Epidermal melanocyte (primary cell): ENCODE data around the gene OSGIN1.
A peak's percentile ranks its signal among the peaks of the same experiment; 100 is the strongest.

Experiments
- DNase-seq: peaks from one replicate; pipeline ENCODE4 v3.0.0; 2011; ENCODE audit warnings: low spot score; ENCODE audit not compliant: insufficient read length

The OSGIN1 gene

GRCh38 chr16:83926726-83927397 is 26.2 kb upstream of the OSGIN1 start:
- DNase-seq = peak; percentile 86

DNA sequence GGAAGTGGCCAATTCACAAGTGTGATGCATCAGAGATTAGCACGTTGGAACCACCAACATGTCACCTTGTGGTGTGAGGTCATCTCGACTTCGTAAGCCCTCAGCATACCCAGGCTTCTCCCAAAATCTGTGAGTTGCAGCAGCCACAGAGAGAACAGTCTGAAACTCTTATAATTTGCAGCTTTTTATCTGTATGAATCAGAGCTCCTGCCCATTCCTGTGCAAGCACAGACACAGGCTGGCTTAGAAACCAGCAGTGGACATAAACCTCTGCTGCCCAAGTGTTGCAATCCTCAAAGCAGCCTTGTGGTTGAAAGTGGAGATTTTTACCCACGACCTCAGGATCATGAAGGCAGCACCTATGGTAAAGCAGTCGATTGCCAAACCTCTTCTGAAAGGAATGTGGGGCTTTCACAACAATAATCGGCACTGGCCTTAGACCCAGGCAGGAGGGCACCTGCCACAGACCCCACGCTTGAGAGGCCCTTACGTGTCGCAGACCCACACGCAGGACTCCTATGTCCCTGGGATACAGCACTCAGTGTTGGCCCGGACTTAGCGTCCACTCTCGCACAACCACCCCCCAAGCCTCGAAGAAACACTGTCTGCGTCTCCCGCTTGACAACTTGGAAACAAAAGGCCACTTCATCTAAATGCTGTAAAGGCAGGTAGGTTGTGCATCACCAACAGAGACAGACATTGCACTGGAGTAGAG is 24.5 kb upstream of the OSGIN1 start:
- DNase-seq = no peak

DNA sequence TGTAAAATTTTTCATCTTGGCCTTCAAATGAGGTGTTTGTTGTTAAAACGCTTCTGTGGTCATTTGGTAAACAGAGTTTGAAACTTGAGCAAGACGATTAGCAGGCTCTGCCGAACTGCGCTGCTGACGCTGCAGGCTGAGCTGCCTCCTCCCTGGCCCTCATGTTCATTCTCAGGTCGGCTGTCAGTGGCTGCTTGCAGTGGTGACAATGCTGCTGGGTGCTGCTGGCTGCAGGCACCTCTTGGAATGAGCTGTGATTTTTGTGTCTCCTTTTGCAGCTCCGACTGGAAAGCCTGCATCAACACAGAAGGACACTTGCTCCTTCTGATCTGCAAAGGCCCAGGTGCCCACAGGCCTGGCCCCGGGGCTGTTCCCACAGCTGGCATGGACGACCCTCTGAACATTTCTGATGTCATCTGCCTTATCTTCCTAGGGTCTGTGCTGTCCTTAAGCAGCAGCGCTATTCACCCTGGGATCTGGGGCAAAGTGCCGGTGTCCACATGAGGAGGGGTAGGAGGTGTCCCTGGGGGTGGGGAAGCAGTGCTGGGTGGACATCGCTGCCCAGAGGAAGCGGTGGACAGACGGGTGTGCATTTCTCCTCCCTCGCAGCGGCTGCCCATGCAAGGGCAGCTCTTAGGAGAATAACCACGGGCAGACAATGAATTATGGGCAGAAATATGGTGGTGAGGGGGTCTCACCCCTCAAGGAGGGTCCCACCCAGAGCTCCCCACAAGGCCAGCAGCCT is 23.1 kb upstream of the OSGIN1 start:
- DNase-seq = no peak

DNA sequence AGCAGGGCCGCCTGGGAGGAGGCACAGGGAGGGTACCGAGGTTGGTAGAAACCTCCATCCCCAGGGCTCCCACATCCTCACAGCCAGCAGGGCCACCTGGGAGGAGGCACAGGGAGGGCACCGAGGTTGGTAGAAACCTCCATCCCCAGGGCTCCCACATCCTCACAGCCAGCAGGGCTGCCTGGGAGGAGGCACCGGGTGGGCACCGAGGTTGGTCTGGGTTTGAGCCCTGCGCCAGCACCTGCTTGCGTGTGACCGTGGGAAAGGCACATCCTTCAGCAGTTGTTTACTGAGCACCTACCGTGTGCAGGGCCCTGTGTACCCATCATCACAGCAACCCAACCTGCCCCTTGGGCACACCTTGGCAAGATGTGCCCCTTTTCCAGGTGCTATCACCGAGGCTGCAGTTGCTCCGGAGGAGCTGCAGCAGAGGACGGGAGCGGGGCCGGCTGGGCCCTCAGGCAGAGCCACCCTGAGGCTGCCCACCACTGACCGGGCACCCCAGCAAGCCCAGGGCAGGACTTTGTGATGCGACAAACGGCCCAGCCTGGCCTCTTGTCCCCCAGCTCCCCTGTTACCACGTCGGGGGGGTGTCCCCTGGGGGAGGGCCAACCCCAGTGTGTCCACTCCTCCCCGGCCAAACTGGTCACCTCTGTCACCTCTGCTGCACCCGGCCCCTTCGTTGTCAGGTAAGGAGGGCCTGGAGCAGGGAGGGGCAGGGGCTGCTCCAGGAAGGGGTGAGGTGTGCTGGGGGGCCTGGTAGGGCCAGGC is 22.1 kb upstream of the OSGIN1 start:
- DNase-seq = no peak

DNA sequence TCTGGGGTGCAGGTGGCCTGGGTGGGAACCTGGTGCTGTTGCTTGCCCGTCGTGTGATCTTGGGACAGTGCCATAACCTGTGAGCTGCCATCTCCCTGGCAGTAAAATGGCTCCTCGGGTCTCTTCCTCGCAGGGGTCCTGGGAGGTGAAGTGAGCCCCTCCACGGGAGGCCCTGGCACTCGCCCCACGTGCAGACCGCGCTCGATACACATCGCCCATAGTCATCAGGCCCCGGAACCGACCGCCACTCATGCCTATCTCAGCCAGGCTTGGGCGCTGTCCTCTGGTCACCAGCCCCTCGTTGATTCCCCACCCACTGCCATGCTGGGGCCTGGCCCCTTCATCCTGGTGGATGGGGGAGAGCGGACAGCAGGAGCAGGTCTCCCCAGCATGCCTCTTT is 21.5 kb upstream of the OSGIN1 start:
- no peak for DNase-seq

DNA sequence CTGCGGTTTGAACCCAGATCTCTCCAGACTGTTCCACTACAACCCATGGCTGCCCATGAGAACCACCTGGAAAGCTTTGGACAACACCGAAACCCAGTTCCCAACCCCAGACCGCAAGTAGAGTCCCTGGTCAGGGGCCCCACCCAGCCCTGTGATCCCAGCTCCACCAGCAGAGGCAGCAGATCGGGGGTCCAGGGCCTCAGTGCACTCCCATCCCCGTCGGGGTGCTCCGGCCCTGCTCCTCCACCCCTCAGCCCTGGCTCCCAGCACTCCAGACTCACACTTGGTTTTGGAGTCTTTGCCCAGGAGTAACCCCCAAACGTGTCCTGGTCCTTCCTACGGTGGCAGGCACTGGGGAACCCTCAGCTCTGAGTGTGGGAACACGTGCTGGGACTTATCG is 20.7 kb upstream of the OSGIN1 start:
- DNase-seq = no peak

- no peak for DNase-seq
Observed at GRCh38 chr16:83932955-83933673, 19.9 kb upstream of the OSGIN1 start.

DNA sequence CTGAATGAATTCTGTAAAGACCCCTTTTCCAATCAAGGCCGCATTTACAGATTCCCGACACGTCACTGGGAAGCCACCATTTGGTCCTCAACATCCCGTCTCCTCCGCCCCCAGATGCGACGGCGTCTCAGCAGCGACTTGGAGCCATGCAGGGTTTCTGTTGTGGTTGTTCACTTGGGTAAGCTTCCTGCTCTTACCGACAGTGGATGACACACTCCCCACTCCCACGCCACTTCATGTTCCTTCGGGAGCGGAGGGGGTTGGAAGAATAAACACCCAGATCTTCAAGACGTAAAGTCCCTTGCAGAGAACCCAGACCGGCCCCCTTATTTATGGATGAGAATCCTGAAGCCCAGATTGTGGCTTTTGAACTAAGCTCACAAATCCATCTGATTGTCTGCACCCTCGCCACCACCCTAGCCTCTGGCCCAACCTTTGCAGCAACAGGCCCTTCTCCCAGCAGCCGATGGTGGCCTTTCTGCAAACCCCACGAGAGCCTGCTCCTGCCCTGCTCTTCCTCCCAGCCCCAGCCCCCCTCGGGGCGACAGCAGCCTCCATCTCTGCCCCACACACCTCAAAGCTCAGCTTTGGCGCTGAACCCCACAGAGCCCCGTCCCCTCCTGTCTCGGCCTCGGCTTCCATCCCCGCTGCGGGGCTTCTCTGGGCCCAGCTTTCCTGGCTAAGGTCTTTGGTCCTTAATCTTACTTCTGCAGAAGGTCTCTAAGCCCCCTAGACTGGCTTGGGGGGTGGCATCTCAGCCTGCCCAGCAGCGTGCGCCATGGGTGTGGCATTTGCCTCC is 19.0 kb upstream of the OSGIN1 start:
- DNase-seq = no peak

GRCh38 chr16:83934684-83934977 is 18.4 kb upstream of the OSGIN1 start:
- no peak for DNase-seq

DNA sequence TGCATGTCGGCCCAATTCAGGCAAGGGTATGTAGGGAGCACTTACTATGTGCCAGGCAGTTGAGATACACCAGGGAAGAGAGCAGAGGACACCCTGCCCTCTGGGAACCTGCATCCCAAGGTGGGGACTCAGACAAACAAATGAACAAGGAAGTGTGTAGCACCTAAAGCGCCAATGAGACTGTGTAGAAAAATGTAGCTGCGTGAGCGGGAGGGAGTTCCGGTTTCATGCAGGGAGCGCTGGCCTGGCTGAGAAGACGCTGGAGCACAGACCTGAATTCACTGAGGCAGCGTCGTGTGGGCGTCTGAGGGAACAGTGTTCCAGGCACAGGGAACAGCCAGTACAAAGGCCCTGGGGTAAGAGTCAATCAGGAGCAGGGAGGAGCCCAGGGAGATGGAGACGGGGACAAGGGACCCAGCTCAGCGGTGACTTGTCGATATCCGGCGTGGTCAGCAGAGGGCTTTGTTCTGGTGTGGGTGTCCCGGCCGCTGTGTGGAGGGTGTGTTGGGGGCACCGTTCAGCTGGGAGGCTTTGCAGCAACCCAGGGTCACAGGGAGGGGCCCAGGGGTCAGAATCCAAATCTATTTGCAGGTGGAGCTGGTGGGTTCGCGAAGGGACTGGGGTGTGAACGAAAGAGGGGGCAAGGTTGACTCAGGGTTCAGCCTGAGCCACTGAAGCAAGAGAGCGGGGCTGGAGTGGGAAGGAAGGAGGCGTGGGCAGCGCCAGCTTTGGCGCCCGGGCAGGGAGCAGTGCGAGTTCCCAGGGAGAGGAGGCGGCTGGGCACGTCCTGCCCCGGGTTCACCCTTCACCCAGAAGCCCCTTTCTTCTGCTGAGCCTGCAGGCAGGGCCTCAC is 17.8 kb upstream of the OSGIN1 start:
- DNase-seq = no peak

DNA sequence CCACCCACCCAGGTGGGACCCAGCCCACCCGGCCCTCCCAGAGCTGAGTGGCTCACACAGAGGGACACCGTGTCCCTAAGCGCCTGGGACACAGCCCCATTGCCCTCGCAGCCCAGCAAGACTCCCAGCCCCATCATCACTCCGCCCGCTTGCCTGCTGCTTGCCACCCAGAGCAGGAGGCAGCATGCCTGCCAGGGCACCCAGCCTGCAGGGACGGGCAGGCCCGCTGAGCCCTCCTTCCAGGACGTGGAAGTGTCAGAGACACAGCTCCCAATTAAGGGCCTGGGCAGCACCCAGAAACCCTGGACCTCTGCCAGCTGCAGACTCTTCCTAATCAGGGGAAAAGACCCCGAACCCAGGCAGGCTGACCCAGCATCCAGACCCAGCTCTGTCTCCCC is 17.2 kb upstream of the OSGIN1 start:
- no peak for DNase-seq

DNA sequence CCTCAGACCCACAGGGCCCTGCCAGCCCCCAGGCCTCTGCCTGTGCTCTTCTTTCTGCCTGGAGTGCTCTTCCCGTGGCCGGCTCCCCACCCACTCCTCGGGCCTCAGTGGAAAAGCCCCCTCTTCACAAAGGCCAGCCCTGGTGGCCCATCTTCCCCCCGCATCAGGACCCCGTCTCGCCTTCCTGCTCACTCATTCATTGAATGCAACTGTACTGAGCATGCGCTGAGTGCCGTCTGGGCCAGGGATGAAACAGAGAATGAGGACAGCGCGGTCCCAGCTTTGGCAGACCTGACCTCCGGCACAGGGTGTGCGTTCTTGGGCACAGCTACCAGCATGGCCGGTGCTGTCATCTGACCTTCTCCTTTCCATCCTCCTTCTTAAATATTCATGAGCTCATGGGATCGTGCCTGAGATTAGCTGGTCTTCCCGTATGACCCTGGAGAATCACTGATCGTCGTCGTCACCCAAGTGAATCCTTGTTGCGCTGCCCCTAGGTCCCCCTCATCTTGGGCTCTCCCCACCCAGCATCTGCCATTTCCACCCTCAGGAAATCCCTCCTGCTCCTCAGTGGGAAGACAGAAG is 16.4 kb upstream of the OSGIN1 start:
- DNase-seq = no peak

- no peak for DNase-seq
Observed at GRCh38 chr16:83937267-83937666, 15.8 kb upstream of the OSGIN1 start.

DNA sequence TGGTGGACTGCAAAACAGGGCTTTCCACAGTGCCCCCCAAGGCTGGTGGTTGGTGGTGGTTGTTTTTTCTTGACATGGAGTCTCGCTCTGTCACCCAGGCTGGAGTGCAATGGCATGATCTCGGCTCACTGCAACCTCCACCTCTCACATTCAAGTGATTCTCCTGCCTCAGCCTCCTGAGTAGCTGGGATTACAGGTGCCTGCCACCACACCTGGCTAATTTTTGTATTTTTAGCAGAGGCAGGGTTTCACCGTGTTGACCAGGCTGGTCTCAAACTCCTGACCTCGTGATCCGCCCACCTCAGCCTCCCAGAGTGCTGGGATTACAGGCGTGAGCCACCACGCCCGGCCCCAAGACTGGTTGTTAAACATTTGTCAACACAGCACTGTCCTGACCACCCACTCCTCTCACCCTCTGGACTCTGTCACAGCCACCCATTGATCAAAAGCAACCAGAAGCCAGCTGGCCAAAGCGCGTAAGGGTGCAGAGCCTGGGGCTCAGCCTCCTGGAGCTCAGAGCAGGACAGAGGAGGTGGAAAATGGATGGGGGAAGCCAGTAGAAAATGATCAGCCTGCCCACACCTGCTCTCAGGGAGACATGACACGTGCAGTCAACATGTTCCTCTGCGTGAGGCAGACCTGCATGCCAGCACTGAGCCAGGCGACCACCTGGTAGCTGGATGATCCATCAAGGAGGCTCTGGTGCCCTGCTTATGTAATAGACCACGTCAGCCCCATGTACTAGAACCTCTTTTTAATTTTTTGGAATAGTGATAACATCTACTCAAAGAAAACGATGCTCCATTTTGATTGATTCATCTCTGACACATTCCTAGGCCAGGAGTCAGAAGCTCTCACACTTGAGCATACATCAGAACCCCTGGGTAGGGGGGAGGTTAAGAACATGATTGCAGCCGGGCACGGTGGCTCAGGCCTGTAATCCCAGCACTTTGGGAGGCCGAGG is 14.8 kb upstream of the OSGIN1 start:
- DNase-seq = no peak

- DNase-seq = no peak
Observed at GRCh38 chr16:83939266-83939855, 13.7 kb upstream of the OSGIN1 start.

DNA sequence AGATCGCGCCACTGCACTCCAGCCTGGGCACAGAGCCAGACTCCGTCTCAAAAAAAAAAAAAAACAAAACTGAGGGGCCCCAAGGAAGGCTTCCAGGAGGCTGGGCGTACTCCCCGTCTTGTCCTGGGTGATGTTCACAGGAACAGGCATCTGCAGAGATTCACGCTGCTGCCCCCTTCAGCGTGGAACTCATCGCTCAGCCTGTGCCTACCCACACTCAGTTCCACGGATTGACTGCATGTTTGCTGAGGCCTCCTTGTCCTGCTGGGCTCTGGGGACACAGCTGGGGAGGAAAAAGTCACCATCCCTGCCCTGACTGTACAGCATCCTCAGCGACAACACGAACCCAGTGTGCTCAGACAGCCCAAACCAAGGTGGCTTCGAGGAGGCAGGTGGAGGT is 12.9 kb upstream of the OSGIN1 start:
- DNase-seq = no peak

- DNase-seq = no peak
Observed at GRCh38 chr16:83940630-83941378, 12.2 kb upstream of the OSGIN1 start.
